ENCODE results near the gene CPED1. TPM values are rescaled to one million over a fixed set of nuclear protein-coding genes. Genes with fewer than 3 reads are reported as not detected.

The CPED1 gene
- total and polyA plus RNA-seq, 7 experiments from 2014 or later: 0.10 to 4.5 (median 0.40) TPM; not detected in 2

- Mint-ChIP-seq H3K9me3 (no peaks in the 10 kb centered on the region), H3K4me3 (no peak overlapping the region), H3K27ac (no peak overlapping the region), H3K36me3 (no peaks in the 10 kb centered on the region), H3K4me1 (no peaks in the 10 kb centered on the region), H3K27me3 (peaks cover 5 to 15% (median 8%) of the 10 kb centered on the region in 5 donors)
- intact Hi-C loops (cut with micrococcal nuclease): no loop called here
- ChIA-PET CTCF (interaction anchor here (3.3 kb wide), 1 partner anchor 87 kb away, joined by 11 read pairs; the partner anchor contains the start of gene CPED1), POLR2A (interaction anchor here (0.6 kb wide), 1 partner anchor 13 kb away, joined by 6 read pairs; no protein-coding TSS in a partner anchor)
- no peaks in the 10 kb centered on the region for H3K27me3 ChIP-seq (ENCODE audit: control insufficient read depth in 2 of 2, insufficient read depth in 2 of 2, low read length in 2 of 2)
- ATAC-seq (no peak), DNase-seq (no peak)
- no peaks in the 10 kb centered on the region for H3K36me3 ChIP-seq (ENCODE audit: control insufficient read depth in 2 of 3, insufficient read depth in 3 of 3, low read length in 3 of 3)
- H3K27ac ChIP-seq (ENCODE audit: low read depth, low read length): no peak overlapping the region
- H3K4me1 ChIP-seq (ENCODE audit: control insufficient read depth in 2 of 2, insufficient read depth in 2 of 2, low read length in 2 of 2): no peaks in the 10 kb centered on the region
- H3K9me3 ChIP-seq (ENCODE audit: control insufficient read depth in 2 of 3, low read length in 3 of 3): no peaks in the 10 kb centered on the region
- H3K4me3 ChIP-seq (ENCODE audit: low read length): no peak overlapping the region
These were observed 87.4 kb downstream of the CPED1 start for GRCh38 chr7:121075952-121076349.

DNA sequence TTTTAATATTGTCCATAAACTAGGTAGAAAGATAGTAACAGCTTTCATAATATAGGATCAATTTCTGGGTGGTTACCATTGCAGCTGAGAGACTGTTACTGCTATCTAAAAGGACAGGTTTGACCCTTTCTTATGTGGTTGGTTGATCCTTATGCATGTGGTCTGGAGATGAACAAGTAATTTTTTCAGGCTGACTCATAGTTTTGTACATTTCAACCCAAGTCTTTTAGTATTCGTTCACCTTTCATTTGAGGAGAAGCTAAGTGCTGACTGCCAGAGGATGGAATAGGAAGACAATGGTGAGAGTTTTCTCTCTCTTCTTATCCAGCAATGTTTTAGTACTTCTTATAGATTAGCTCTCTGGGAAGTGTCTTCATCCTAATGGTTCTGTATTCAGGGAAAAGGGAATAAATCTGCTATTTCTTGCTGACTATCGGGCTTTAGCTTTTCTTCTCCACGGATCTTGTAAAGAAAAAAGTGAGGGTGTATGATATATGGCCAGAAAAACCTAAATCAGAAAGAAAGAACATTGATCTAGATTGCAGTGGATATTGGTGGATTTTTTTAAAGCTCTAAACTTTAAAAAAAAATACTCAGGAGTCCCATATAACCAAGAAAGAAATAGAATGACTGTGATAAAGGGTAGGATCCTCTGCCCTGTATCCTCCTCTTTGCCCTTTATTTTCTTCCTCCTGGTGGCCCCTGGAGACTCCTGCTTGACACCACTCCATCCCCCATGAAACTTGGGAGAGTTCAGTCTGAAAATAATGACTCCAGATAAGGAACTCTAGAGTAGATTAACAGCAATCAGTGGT is 88.0 kb downstream of the CPED1 start:
- peaks cover 5 to 20% (median 8%) of the 10 kb centered on the region in 5 donors for H3K27me3 Mint-ChIP-seq
- H3K9me3 Mint-ChIP-seq: no peaks in the 10 kb centered on the region
- DNase-seq (no peak), ATAC-seq (no peak)
- intact Hi-C loops (cut with micrococcal nuclease): no loop called here
- no peaks in the 10 kb centered on the region for H3K4me1 Mint-ChIP-seq
- ChIA-PET POLR2A (interaction anchor here (0.6 kb wide), 1 partner anchor 13 kb away, joined by 6 read pairs; no protein-coding TSS in a partner anchor), CTCF (interaction anchor here (3.3 kb wide), 1 partner anchor 88 kb away, joined by 11 read pairs; the partner anchor contains the start of gene CPED1)
- Histone ChIP-seq H3K27ac (ENCODE audit: low read depth, low read length) (no peak overlapping the region), H3K9me3 (ENCODE audit: control insufficient read depth in 2 of 3, low read length in 3 of 3) (no peaks in the 10 kb centered on the region), H3K4me1 (ENCODE audit: control insufficient read depth in 2 of 2, insufficient read depth in 2 of 2, low read length in 2 of 2) (no peaks in the 10 kb centered on the region), H3K36me3 (ENCODE audit: control insufficient read depth in 2 of 3, insufficient read depth in 3 of 3, low read length in 3 of 3) (no peaks in the 10 kb centered on the region), H3K27me3 (ENCODE audit: control insufficient read depth in 2 of 2, insufficient read depth in 2 of 2, low read length in 2 of 2) (no peaks in the 10 kb centered on the region), H3K4me3 (ENCODE audit: low read length) (no peak overlapping the region)
- H3K36me3 Mint-ChIP-seq: no peaks in the 10 kb centered on the region
- no peak overlapping the region for H3K4me3 Mint-ChIP-seq
- H3K27ac Mint-ChIP-seq: no peak overlapping the region

- no peaks in the 10 kb centered on the region for H3K4me1 Mint-ChIP-seq
- POLR2A ChIA-PET: no interaction called here
- CTCF ChIA-PET: interaction anchor here (3.3 kb wide), 1 partner anchor 89 kb away, joined by 11 read pairs; the partner anchor contains the start of gene CPED1
These were observed 88.7 kb downstream of the CPED1 start for GRCh38 chr7:121077165-121077630.

DNA sequence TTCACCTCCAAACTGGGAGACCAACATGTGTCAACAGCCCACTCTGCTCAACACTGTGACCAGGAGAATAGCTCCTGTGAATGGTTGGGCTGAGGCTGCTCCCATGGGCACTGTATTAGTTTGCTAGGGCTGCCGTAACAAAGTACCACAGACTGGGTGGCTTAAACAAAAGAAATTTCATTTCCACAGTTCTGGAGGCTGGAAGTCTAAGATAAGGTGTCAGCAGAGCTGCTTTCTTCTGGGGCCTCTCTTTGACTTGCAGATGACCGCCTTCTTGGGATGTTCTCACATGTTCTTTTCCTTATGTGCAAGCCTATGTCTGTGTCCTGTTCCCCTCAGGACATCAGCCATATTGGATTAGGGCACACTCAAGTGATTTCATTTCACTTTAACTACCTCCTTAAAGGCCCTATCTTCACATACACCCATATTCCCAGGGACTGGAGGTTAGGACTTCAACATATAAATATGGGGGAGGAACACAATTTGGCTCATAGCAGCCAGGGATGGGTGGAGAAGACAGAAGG is 90.3 kb downstream of the CPED1 start:
- Histone ChIP-seq H3K27me3 (ENCODE audit: control insufficient read depth in 2 of 2, insufficient read depth in 2 of 2, low read length in 2 of 2) (no peaks in the 10 kb centered on the region), H3K9me3 (ENCODE audit: control insufficient read depth in 2 of 3, low read length in 3 of 3) (no peaks in the 10 kb centered on the region), H3K4me1 (ENCODE audit: control insufficient read depth in 2 of 2, insufficient read depth in 2 of 2, low read length in 2 of 2) (no peaks in the 10 kb centered on the region), H3K27ac (ENCODE audit: low read depth, low read length) (no peak overlapping the region), H3K4me3 (ENCODE audit: low read length) (no peak overlapping the region), H3K36me3 (ENCODE audit: control insufficient read depth in 2 of 3, insufficient read depth in 3 of 3, low read length in 3 of 3) (no peaks in the 10 kb centered on the region)
- Mint-ChIP-seq H3K4me1 (no peaks in the 10 kb centered on the region), H3K27me3 (peaks cover 5 to 24% (median 8%) of the 10 kb centered on the region in 5 donors), H3K27ac (no peak overlapping the region), H3K4me3 (no peak overlapping the region), H3K9me3 (no peaks in the 10 kb centered on the region), H3K36me3 (no peaks in the 10 kb centered on the region)
- CTCF ChIA-PET: interaction anchor here (0.6 kb wide), 1 partner anchor 90 kb away, joined by 3 read pairs; the partner anchor contains the start of gene CPED1
- intact Hi-C loops (cut with micrococcal nuclease): no loop called here
- no peak for ATAC-seq
- DNase-seq: no peak
- POLR2A ChIA-PET: no interaction called here

More at GRCh38 chr7:121077165-121077630, 88.7 kb downstream of the CPED1 start:
- Mint-ChIP-seq H3K36me3 (no peaks in the 10 kb centered on the region), H3K27ac (no peak overlapping the region), H3K27me3 (peaks cover 5 to 20% (median 8%) of the 10 kb centered on the region in 5 donors), H3K4me3 (no peak overlapping the region), H3K9me3 (no peaks in the 10 kb centered on the region)
- H3K27me3 ChIP-seq (ENCODE audit: control insufficient read depth in 2 of 2, insufficient read depth in 2 of 2, low read length in 2 of 2): no peaks in the 10 kb centered on the region
- H3K4me1 ChIP-seq (ENCODE audit: control insufficient read depth in 2 of 2, insufficient read depth in 2 of 2, low read length in 2 of 2): no peaks in the 10 kb centered on the region
- H3K27ac ChIP-seq (ENCODE audit: low read depth, low read length): no peak overlapping the region
- ATAC-seq: no peak
- no peaks in the 10 kb centered on the region for H3K9me3 ChIP-seq (ENCODE audit: control insufficient read depth in 2 of 3, low read length in 3 of 3)
- H3K4me3 ChIP-seq (ENCODE audit: low read length): no peak overlapping the region
- no peak for DNase-seq
- intact Hi-C loops (cut with micrococcal nuclease): no loop called here
- no peaks in the 10 kb centered on the region for H3K36me3 ChIP-seq (ENCODE audit: control insufficient read depth in 2 of 3, insufficient read depth in 3 of 3, low read length in 3 of 3)

GRCh38 chr7:121079425-121080169 is 91.1 kb downstream of the CPED1 start:
- peaks cover 5 to 24% (median 8%) of the 10 kb centered on the region in 5 donors for H3K27me3 Mint-ChIP-seq
- H3K4me3 Mint-ChIP-seq: no peak overlapping the region
- ATAC-seq (no peak), DNase-seq (no peak)
- no peaks in the 10 kb centered on the region for H3K36me3 Mint-ChIP-seq
- no peaks in the 10 kb centered on the region for H3K4me1 Mint-ChIP-seq
- H3K4me3 ChIP-seq (ENCODE audit: low read length): no peak overlapping the region
- no peaks in the 10 kb centered on the region for H3K36me3 ChIP-seq (ENCODE audit: control insufficient read depth in 2 of 3, insufficient read depth in 3 of 3, low read length in 3 of 3)
- H3K27ac ChIP-seq (ENCODE audit: low read depth, low read length): no peak overlapping the region
- no peaks in the 10 kb centered on the region for H3K9me3 ChIP-seq (ENCODE audit: control insufficient read depth in 2 of 3, low read length in 3 of 3)
- H3K4me1 ChIP-seq (ENCODE audit: control insufficient read depth in 2 of 2, insufficient read depth in 2 of 2, low read length in 2 of 2): no peaks in the 10 kb centered on the region
- no peaks in the 10 kb centered on the region for H3K9me3 Mint-ChIP-seq
- ChIA-PET CTCF (no interaction called here), POLR2A (interaction anchor here (0.6 kb wide), 1 partner anchor 123 kb away, joined by 7 read pairs; no protein-coding TSS in a partner anchor)
- no peak overlapping the region for H3K27ac Mint-ChIP-seq
- no peaks in the 10 kb centered on the region for H3K27me3 ChIP-seq (ENCODE audit: control insufficient read depth in 2 of 2, insufficient read depth in 2 of 2, low read length in 2 of 2)
- intact Hi-C loops (cut with micrococcal nuclease): no loop called here

DNA sequence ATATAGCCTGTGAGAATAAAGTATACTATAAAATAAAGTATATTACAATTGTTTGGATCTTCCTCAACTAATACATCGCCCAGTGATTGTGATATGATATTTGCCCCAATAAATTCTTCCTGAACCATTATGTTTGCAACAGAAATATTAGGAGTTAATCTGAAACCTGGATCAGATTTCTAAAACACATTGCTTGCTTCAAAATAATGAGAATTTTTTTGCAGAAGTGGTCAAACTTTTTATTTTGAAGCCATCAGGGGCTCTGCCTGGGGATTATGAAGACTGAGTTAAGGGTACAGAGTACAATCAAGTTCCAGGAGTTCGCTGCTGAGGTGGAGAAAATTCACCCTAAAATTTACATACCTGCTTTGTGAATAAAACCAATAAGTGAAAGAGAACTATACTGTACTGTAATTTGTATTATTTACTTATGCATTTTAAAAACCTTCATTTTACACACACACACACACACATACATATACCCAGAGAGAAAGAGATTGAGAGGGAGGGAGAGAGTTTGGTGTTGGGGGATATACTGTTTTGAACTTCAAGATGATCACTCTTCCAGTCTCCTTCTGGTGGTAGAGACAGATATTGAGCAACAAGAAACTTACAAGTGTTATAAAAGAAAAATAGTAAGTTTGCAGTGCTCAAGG is 91.9 kb downstream of the CPED1 start:
- DNase-seq: no peak

More for the DNA sequence above, 91.9 kb downstream of the CPED1 start:
- H3K27ac Mint-ChIP-seq: no peak overlapping the region
- no peak overlapping the region for H3K27ac ChIP-seq (ENCODE audit: low read depth, low read length)
- no peak for ATAC-seq
- no peaks in the 10 kb centered on the region for H3K4me1 Mint-ChIP-seq
- H3K4me3 Mint-ChIP-seq: no peak overlapping the region
- no peaks in the 10 kb centered on the region for H3K36me3 ChIP-seq (ENCODE audit: control insufficient read depth in 2 of 3, insufficient read depth in 3 of 3, low read length in 3 of 3)
- peaks cover 5 to 24% (median 12%) of the 10 kb centered on the region in 5 donors for H3K27me3 Mint-ChIP-seq
- no peaks in the 10 kb centered on the region for H3K36me3 Mint-ChIP-seq
- H3K9me3 ChIP-seq (ENCODE audit: control insufficient read depth in 2 of 3, low read length in 3 of 3): no peaks in the 10 kb centered on the region
- H3K4me1 ChIP-seq (ENCODE audit: control insufficient read depth in 2 of 2, insufficient read depth in 2 of 2, low read length in 2 of 2): no peaks in the 10 kb centered on the region
- no peak overlapping the region for H3K4me3 ChIP-seq (ENCODE audit: low read length)
- ChIA-PET CTCF (interaction anchor here (1.2 to 5.5 kb wide), 5 partner anchors 84 to 273 kb away, joined by 4 to 69 read pairs (median 13); partner anchors contain the start of gene CPED1), POLR2A (interaction anchor here (0.5 kb wide), 1 partner anchor 130 kb away, joined by 3 read pairs; the partner anchor contains the start of gene ING3)
- H3K9me3 Mint-ChIP-seq: no peaks in the 10 kb centered on the region
- intact Hi-C loops (cut with micrococcal nuclease): no loop called here
- H3K27me3 ChIP-seq (ENCODE audit: control insufficient read depth in 2 of 2, insufficient read depth in 2 of 2, low read length in 2 of 2): no peaks in the 10 kb centered on the region
